HT-29 (cell line): ENCODE results near the gene SLC16A8. TPM values are rescaled to one million over a fixed set of nuclear protein-coding genes. Genes with fewer than 3 reads are reported as not detected.

Experiments used
- DNase-seq: peaks from one replicate; pipeline ENCODE4 v3.0.0-alpha.2; 2015; ENCODE audit warnings: low spot score
- total RNA-seq: library from RNA; depleted of rRNA; stranded (reverse); fragments of >200 nt; shearing (Covaris generic); gene quantifications from 2 replicates; pipeline ENCODE4 v1.2.3, GENCODE V29; 2014; rRNA removed

The SLC16A8 gene
- total RNA-seq, 1 experiment from 2014 or later = not detected

DNA sequence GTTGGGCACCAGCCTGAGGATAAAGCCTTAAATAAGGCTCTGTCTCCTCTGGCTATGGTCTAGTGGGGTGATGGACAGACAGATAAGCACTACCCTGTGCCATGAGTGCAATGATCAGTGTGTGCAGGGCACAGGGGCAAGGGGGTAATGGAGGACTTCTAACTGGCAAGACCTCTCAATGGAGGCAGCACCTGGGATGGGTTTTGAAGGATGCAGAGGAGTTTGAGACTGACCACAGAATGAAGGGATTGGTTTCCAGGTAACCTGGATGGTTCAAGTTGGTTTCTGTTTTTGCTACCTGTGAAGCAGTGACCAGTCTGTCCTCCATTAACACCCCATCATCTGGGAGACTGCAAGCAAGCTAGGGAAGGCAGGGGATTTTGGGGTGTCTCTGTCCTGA, 54.6 kb downstream of the SLC16A8 start:
- DNase-seq = no peak

DNA sequence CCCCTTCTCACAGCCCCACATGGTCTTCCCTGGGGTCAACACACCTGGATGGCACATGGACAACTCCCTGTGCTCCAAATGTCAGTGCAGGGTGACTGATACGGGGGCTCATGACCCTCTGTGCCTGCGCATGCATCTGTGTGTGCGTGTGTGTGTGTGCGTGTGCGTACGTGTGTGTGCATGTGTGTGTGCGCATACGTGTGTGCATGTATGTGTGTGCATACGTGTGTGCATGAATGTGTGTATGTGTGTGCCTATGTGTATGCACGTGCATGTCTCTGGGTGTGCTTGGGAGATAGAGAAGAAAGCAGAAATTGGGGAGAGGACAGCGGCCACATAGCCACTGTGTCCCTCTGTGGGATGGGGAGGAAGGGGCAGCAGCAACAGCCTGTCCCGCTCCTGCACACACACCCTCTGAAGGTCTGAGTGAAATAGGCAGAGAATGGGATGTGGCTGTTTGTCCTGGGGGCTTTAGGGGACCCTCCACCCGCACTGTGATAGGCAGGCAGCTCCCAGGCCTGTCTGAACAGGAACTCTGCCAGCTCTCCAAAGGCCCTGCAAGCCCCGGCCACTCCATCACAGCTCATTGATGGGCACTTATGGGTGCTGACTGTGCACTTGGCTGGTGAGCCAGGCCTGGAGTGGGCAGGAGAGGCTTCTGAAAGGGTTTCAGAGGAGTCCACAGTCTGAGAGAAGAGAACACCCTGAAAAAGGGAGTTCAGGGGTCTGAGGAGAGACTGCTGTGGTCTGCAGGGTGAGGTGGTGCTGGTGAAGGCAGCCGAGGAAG, 55.4 kb downstream of the SLC16A8 start:
- no peak for DNase-seq

Other genes with a start within 250 kb of the SLC16A8 start
- 17.8 and 19.6 TPM in 2 replicates for gene ANKRD54, start 239.8 kb downstream of the SLC16A8 start, total RNA-seq
- 219 and 230 TPM in 2 replicates for gene EIF3L, start 234.8 kb downstream of the SLC16A8 start, total RNA-seq
- gene MICALL1, start 177.9 kb downstream of the SLC16A8 start, total RNA-seq = 23.7 and 25.7 TPM in 2 replicates
- gene C22orf23, start 130.6 kb downstream of the SLC16A8 start, total RNA-seq = not detected in 2 replicates
- gene POLR2F, start 130.5 kb downstream of the SLC16A8 start, total RNA-seq = 122 and 144 TPM in 2 replicates
- not detected in 2 replicates for gene SOX10, start 99.6 kb downstream of the SLC16A8 start, total RNA-seq
- gene PICK1, start 26.8 kb downstream of the SLC16A8 start, total RNA-seq = 49.5 and 52.5 TPM in 2 replicates
- 9.5 and 11.6 TPM in 2 replicates for gene BAIAP2L2, start 26.5 kb upstream of the SLC16A8 start, total RNA-seq
- 13.0 and 16.1 TPM in 2 replicates for gene PLA2G6, start 97.6 kb upstream of the SLC16A8 start, total RNA-seq
- 78.7 and 91.5 TPM in 2 replicates for gene MAFF, start 117.8 kb upstream of the SLC16A8 start, total RNA-seq
- 26.9 and 30.7 TPM in 2 replicates for gene TMEM184B, start 188.8 kb upstream of the SLC16A8 start, total RNA-seq
- gene CSNK1E, start 233.2 kb upstream of the SLC16A8 start, total RNA-seq = 127 and 152 TPM in 2 replicates